ENCODE data around the gene SEMA4G. TPM values are rescaled to one million over a fixed set of nuclear protein-coding genes. Genes with fewer than 3 reads are reported as not detected.

The SEMA4G gene
- total RNA-seq, 1 experiment from 2014 or later = 0.70 TPM

GRCh38 chr10:100927266-100927665 is 42.0 kb upstream of the SEMA4G start:
- CTCF ChIA-PET = no interaction called here

GRCh38 chr10:100928039-100928438 is 41.3 kb upstream of the SEMA4G start:
- TF ChIP-seq CTCF (conservative IDR thresholded peaks at IDR 0.05) (no peak), EZH2 (IDR thresholded peaks at IDR 0.05; ENCODE audit: low read depth) (no peak)
- Histone ChIP-seq H3K9me3 (ENCODE audit: insufficient read depth, low read depth) (no peaks in the 10 kb centered on the region), H3K9me2 (ENCODE audit: insufficient read depth) (no peaks in the 10 kb centered on the region), H3K4me1 (replicated peaks; ENCODE audit: insufficient read depth) (peaks cover 10% of the 10 kb centered on the region), H3F3A (ENCODE audit: insufficient read depth, low read depth) (no peaks in the 10 kb centered on the region), H3K4me2 (no peak overlapping the region), H2AFZ (no peak overlapping the region), H3K4me3 (no peak overlapping the region), H3K27me3 (ENCODE audit: insufficient read depth, low read depth) (no peaks in the 10 kb centered on the region), H3K27ac (no peak overlapping the region), H3K79me2 (ENCODE audit: low read depth) (no peaks in the 10 kb centered on the region), H3K36me3 (ENCODE audit: low read depth) (0 out of 2 replicates have a peak, but pooled peaks cover 9% of the 10 kb centered on the region), H4K20me1 (ENCODE audit: insufficient read depth) (no peaks in the 10 kb centered on the region)
- no TSS peak for BruUV-seq (replicated peaks)
- intact Hi-C loops (cut with micrococcal nuclease; ENCODE audit: unreplicated experiment) = loop anchor here (5.0 kb wide), 1 partner anchor 34 kb away; no protein-coding TSS in a partner anchor
- ChIA-PET CTCF (no interaction called here), POLR2A (ENCODE audit: unreplicated experiment) (no interaction called here)
- no peak for DNase-seq

More at GRCh38 chr10:100927266-100927665, 42.0 kb upstream of the SEMA4G start:
- H3K4me2 ChIP-seq = no peak overlapping the region
- H2AFZ ChIP-seq = no peak overlapping the region
- no peaks in the 10 kb centered on the region for H3K9me3 ChIP-seq (ENCODE audit: insufficient read depth, low read depth)
- peaks cover 18% of the 10 kb centered on the region for H3K4me1 ChIP-seq (replicated peaks; ENCODE audit: insufficient read depth)
- BruUV-seq (replicated peaks) = no TSS peak
- no peak overlapping the region for H3K27ac ChIP-seq
- POLR2A ChIA-PET (ENCODE audit: unreplicated experiment) = no interaction called here
- H4K20me1 ChIP-seq (ENCODE audit: insufficient read depth) = no peaks in the 10 kb centered on the region
- H3K9me2 ChIP-seq (ENCODE audit: insufficient read depth) = no peaks in the 10 kb centered on the region
- intact Hi-C loops (cut with micrococcal nuclease; ENCODE audit: unreplicated experiment) = loop anchor here (5.0 kb wide), 1 partner anchor 35 kb away; no protein-coding TSS in a partner anchor
- no peak for DNase-seq
- no peaks in the 10 kb centered on the region for H3K79me2 ChIP-seq (ENCODE audit: low read depth)
- no peaks in the 10 kb centered on the region for H3F3A ChIP-seq (ENCODE audit: insufficient read depth, low read depth)
- 0 out of 2 replicates have a peak, but pooled peaks cover 9% of the 10 kb centered on the region for H3K36me3 ChIP-seq (ENCODE audit: low read depth)
- no peaks in the 10 kb centered on the region for H3K27me3 ChIP-seq (ENCODE audit: insufficient read depth, low read depth)
- TF ChIP-seq EZH2 (IDR thresholded peaks at IDR 0.05; ENCODE audit: low read depth) (no peak), CTCF (conservative IDR thresholded peaks at IDR 0.05) (no peak)
- no peak overlapping the region for H3K4me3 ChIP-seq

GRCh38 chr10:100930368-100930767 is 38.9 kb upstream of the SEMA4G start:
- Histone ChIP-seq H3K4me1 (replicated peaks; ENCODE audit: insufficient read depth) (no peaks in the 10 kb centered on the region), H2AFZ (no peak overlapping the region), H4K20me1 (ENCODE audit: insufficient read depth) (no peaks in the 10 kb centered on the region), H3K79me2 (ENCODE audit: low read depth) (no peaks in the 10 kb centered on the region), H3K27ac (no peak overlapping the region), H3F3A (ENCODE audit: insufficient read depth, low read depth) (no peaks in the 10 kb centered on the region), H3K4me3 (no peak overlapping the region), H3K9me2 (ENCODE audit: insufficient read depth) (no peaks in the 10 kb centered on the region), H3K9me3 (ENCODE audit: insufficient read depth, low read depth) (no peaks in the 10 kb centered on the region), H3K4me2 (no peak overlapping the region), H3K27me3 (ENCODE audit: insufficient read depth, low read depth) (no peaks in the 10 kb centered on the region), H3K36me3 (ENCODE audit: low read depth) (0 out of 2 replicates have a peak, but pooled peaks cover 9% of the 10 kb centered on the region)
- BruUV-seq (replicated peaks) = no TSS peak
- no peak for TF ChIP-seq CTCF (conservative IDR thresholded peaks at IDR 0.05)
- TF ChIP-seq EZH2 (IDR thresholded peaks at IDR 0.05; ENCODE audit: low read depth) = no peak
- DNase-seq = no peak
- CTCF ChIA-PET = no interaction called here
- intact Hi-C loops (cut with micrococcal nuclease; ENCODE audit: unreplicated experiment) = no loop called here
- POLR2A ChIA-PET (ENCODE audit: unreplicated experiment) = no interaction called here

Data from PC-9 (cell line).